Sigmoid colon (tissue), 7 donors: ENCODE results near the gene PCMT1. TPM values are rescaled to one million over a fixed set of nuclear protein-coding genes. Genes with fewer than 3 reads are reported as not detected.
A peak's percentile ranks its signal among the peaks of the same experiment; 100 is the strongest.

Experiments
- DNase-seq: peaks from one replicate; pipeline ENCODE4 v3.0.0-alpha.2; 2019
- H3K27ac ChIP-seq, 4 donors: fragments of 200-600 bp; sonication (generic); one replicate each; pipeline ENCODE4 v1.5.1; 2016 to 2019; ENCODE audit warnings: mild to moderate bottlenecking in 1 of 4
- H3K27me3 ChIP-seq, 3 donors: fragments of 200-600 bp; sonication (generic); one replicate each; pipeline ENCODE4 v1.5.1; 2019; ENCODE audit warnings: mild to moderate bottlenecking in 1 of 3
- H3K36me3 ChIP-seq, 4 donors: fragments of 200-600 bp; sonication (generic); one replicate each; pipeline ENCODE4 v1.5.1; 2016 to 2019
- H3K4me1 ChIP-seq, 4 donors: fragments of 200-600 bp; sonication (generic); one replicate each; pipeline ENCODE4 v1.5.1; 2017 to 2019
- H3K4me3 ChIP-seq, 4 donors: fragments of 200-600 bp; sonication (generic); one replicate each; pipeline ENCODE4 v1.5.1; 2017 to 2019; ENCODE audit warnings: mild to moderate bottlenecking in 2 of 4, moderate library complexity in 1 of 4
- H3K9me3 ChIP-seq, 4 donors: fragments of 200-600 bp in 3 of 4; sonication (generic) in 3 of 4; one replicate each; pipeline versions ENCODE4 v1.5.1 to v1.6.1; 2013 to 2019
- EP300 ChIP-seq, 4 donors: sonication (generic); formaldehyde crosslinking; IDR thresholded peaks; one replicate each; pipeline ENCODE4 v1.6.1; 2017; ENCODE audit warnings: antibody characterized with exemption in 4 of 4
- POLR2A ChIP-seq, 2 donors: fragments of 450-650 bp; IDR thresholded peaks; one replicate each; pipeline ENCODE4 v1.6.1; 2016; ENCODE audit warnings: antibody characterized with exemption in 2 of 2, mild to moderate bottlenecking in 2 of 2, moderate library complexity in 2 of 2
- POLR2AphosphoS5 ChIP-seq, 4 donors: sonication (generic); formaldehyde crosslinking; IDR thresholded peaks; one replicate each; pipeline ENCODE4 v1.6.1; 2017; ENCODE audit warnings: antibody characterized with exemption in 4 of 4
- WGBS, 2 donors: extraction: QIAGEN DNeasy Blood & Tissue Kit; methylation state at CpG; one replicate each; pipeline ENCODE4 v1.1.7; 2013; 5-methylcytosine and 5-hydroxymethylcytosine counted together
- intact Hi-C: fragments of 100-400 bp; cut with DNase I; formaldehyde crosslinking; loops from one replicate; pipeline ENCODE4 v1.15.1; 2023
- polyA plus RNA-seq, 3 donors: library from polyadenylated mRNA; stranded (reverse); fragments of 200-250 nt; gene quantifications; one replicate each; pipeline ENCODE4 v1.2.3, GENCODE V29; 2013
- total RNA-seq, 4 donors: library from RNA; depleted of rRNA; stranded (reverse); fragments of >200 nt; gene quantifications; one replicate each; pipeline ENCODE4 v1.1.0, GENCODE V29; 2016
- TF ChIP-seq, protein P1 (sequence below), 4 experiments: fragments of 450-650 bp in 3 of 4; fragments of 200-600 bp in 1 of 4; IDR thresholded peaks; one replicate each; pipeline ENCODE4 v1.5.1; 2016 to 2019; ENCODE audit warnings: antibody characterized with exemption in 4 of 4, mild to moderate bottlenecking in 3 of 4, moderate library complexity in 2 of 4
- donor health status: healthy with polysubstance abuse.
- donor health status: Bipolar disorder and iron deficiency.
- donor health status: healthy.

The PCMT1 gene
- total and polyA plus RNA-seq, 7 donors = 33.0 to 117 (median 74.0) TPM

DNA sequence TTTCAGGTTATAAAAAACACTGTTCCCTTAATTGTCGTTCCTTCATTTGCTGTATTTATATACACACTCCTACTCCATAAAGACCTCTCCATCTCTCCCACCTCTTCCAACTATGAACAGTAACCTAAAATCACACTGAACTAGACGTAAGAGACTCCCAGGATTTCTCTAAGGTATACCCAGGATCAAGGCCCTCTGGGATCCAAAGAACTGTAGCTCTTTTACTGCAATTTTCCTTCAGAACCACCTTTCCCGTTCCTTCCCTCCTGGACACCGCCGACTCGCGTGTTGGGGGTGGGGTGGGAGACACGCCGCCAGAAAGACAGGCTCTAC, 32.3 kb upstream of the PCMT1 start:
- intact Hi-C loops = loop anchor here (5.0 to 10.0 kb wide), 4 partner anchors 70 to 208 kb away; partner anchors contain the start of genes GINM1, KATNA1, LRP11 and RAET1G
- Histone ChIP-seq H3K36me3 (no peaks in the 10 kb centered on the region), H3K9me3 (no peaks in the 10 kb centered on the region), H3K4me3 (peak overlapping the region; percentile 61 to 99 (median 94)), H3K27ac (peak overlapping the region; percentile 97 to 100 (median 100)), H3K27me3 (no peaks in the 10 kb centered on the region), H3K4me1 (peaks cover 0 to 41% (median 24%) of the 10 kb centered on the region in 4 donors)
- 0% methylated on average over 9 of the region's 9 CpGs for WGBS, 2 donors
- DNase-seq = no peak
- TF ChIP-seq POLR2AphosphoS5 (IDR thresholded peaks at IDR 0.05) (no peak), POLR2A (IDR thresholded peaks at IDR 0.05) (no peak), EP300 (IDR thresholded peaks at IDR 0.05) (no peak)
- TF ChIP-seq, protein P1, sequence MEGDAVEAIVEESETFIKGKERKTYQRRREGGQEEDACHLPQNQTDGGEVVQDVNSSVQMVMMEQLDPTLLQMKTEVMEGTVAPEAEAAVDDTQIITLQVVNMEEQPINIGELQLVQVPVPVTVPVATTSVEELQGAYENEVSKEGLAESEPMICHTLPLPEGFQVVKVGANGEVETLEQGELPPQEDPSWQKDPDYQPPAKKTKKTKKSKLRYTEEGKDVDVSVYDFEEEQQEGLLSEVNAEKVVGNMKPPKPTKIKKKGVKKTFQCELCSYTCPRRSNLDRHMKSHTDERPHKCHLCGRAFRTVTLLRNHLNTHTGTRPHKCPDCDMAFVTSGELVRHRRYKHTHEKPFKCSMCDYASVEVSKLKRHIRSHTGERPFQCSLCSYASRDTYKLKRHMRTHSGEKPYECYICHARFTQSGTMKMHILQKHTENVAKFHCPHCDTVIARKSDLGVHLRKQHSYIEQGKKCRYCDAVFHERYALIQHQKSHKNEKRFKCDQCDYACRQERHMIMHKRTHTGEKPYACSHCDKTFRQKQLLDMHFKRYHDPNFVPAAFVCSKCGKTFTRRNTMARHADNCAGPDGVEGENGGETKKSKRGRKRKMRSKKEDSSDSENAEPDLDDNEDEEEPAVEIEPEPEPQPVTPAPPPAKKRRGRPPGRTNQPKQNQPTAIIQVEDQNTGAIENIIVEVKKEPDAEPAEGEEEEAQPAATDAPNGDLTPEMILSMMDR (IDR thresholded peaks at IDR 0.05) = no peak

DNA sequence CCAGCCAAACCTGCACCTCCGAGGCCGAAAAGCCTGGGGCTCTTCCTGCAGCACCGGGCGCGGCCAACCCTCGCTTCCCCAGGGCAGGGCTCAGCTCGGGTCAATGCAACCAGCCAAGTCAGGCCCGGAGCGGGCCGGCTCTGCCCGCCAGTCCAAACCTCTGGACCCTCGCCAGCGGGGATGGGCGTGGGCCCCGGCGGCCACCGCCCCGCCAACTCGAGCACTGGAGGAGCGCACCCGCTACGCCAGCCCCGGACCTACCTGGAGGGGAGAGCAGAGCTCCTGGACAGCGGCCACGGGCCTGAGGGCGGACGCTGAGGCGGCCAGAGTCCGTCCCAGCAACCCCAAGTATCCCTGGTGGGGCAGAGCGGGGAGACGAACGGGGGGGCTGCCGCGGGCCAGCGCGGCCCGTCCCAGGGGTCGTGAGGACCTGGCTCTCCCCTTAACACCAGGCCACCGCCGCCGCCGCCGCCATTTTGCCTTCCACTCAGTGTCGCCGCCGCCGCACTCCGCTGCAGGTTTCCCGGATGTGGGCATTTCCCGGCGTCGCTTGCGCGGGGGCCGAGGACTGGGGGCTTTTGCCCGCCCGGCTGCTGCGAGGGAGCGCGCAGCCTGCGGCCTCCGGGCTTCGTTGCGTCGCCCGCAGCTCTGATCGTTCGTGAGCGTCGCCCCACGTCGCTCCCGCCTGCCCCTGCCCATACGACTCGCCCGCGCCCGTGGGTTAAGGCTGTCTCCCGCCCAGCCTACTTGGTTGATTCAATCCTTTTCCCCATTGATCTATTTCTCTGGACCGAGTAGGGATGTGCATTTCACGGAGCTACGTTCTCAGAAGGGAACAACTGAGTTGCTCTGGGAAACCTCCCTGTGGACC, 31.7 kb upstream of the PCMT1 start, which contains the start of gene LATS1:
Gene LATS1 (minus strand): TSS at position 514 of the 871 bp plus-strand sequence. CDS start 15,975 bp downstream, outside the sequence.
- intact Hi-C loops = loop anchor here (2.0 to 10.0 kb wide), 5 partner anchors 29 to 207 kb away; partner anchors contain the start of genes GINM1, KATNA1, LRP11 and NUP43
- peaks cover 0 to 41% (median 24%) of the 10 kb centered on the region in 4 donors for H3K4me1 ChIP-seq
- TF ChIP-seq POLR2A (IDR thresholded peaks at IDR 0.05) (peak; percentile 81 to 86), POLR2AphosphoS5 (IDR thresholded peaks at IDR 0.05) (peak; percentile 61 to 92 (median 86)), EP300 (IDR thresholded peaks at IDR 0.05) (peak in 2 of 4 donors; percentile 23 to 36)
- TF ChIP-seq, protein P1 (IDR thresholded peaks at IDR 0.05) = no peak
- peak within 1 kb of the TSS; percentile 61 to 99 (median 94) for H3K4me3 ChIP-seq
- no peaks in the 10 kb centered on the region for H3K36me3 ChIP-seq
- H3K27ac ChIP-seq = peak within 1 kb of the TSS; percentile 97 to 100 (median 100)
- DNase-seq = peak; percentile 95
- no peaks in the 10 kb centered on the region for H3K9me3 ChIP-seq
- no peaks in the 10 kb centered on the region for H3K27me3 ChIP-seq
- 0 to 1% methylated on average over 82 of the region's 82 CpGs for WGBS, 2 donors

DNA sequence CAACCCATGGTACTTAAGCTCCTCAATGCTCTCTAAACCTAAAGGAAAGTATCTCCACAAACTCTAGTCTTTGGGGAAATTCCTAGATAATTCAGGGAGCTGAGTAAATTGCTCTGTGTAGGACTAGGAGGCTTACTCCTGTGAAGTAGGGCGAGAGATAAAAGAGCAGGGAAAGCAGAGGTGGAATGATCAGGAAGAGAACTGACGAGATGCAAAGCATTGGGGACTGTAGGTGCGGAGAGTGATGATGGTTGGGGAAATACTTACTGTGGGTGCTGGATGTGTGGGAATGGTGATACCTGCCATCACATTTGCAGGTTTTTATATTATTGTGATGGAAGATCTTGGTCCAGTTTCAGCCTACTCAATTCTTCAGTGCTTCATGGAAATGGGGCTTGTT, 30.0 kb upstream of the PCMT1 start:
- Histone ChIP-seq H3K27me3 (no peaks in the 10 kb centered on the region), H3K27ac (no peak overlapping the region), H3K4me3 (no peak overlapping the region), H3K9me3 (no peaks in the 10 kb centered on the region), H3K36me3 (no peaks in the 10 kb centered on the region), H3K4me1 (peaks cover 0 to 31% (median 24%) of the 10 kb centered on the region in 4 donors)
- intact Hi-C loops = loop anchor here (2.0 to 10.0 kb wide), 5 partner anchors 27 to 205 kb away; partner anchors contain the start of genes GINM1, KATNA1, LRP11 and NUP43
- no peak for DNase-seq
- TF ChIP-seq, protein P1 (IDR thresholded peaks at IDR 0.05) = no peak
- no peak for TF ChIP-seq POLR2AphosphoS5 (IDR thresholded peaks at IDR 0.05)
- TF ChIP-seq EP300 (IDR thresholded peaks at IDR 0.05) = no peak
- TF ChIP-seq POLR2A (IDR thresholded peaks at IDR 0.05) = no peak
- WGBS, 2 donors = 96 to 97% methylated on average over 3 of the region's 3 CpGs

DNA sequence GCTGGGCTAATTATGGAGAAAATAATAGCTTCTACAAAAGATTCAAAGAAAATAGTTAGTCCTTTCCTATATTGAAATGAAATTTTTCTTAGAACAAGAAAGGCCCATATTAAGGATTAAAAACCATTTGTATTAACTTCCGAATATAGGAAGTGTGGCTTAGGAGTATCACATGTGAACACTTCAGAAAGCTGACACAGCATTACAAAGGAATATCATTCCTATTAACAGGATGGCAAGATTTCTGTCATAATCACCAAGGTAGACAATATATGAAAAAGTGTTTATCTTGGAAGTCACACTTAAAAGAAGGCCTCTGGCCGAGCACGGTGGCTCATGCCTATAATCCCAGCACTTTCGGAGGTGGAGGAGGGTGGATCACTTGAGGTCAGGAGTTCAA, 26.3 kb upstream of the PCMT1 start:
- Histone ChIP-seq H3K4me3 (no peak overlapping the region), H3K9me3 (no peaks in the 10 kb centered on the region), H3K36me3 (peaks cover 0 to 35% (median 7%) of the 10 kb centered on the region in 4 donors), H3K27me3 (no peaks in the 10 kb centered on the region), H3K4me1 (peaks cover 0 to 6% (median 3%) of the 10 kb centered on the region in 4 donors), H3K27ac (no peak overlapping the region)
- intact Hi-C loops = no loop called here
- TF ChIP-seq, protein P1 (IDR thresholded peaks at IDR 0.05) = no peak
- TF ChIP-seq POLR2AphosphoS5 (IDR thresholded peaks at IDR 0.05) (no peak), EP300 (IDR thresholded peaks at IDR 0.05) (no peak), POLR2A (IDR thresholded peaks at IDR 0.05) (no peak)
- DNase-seq = no peak
- 91 to 94% methylated on average over 4 of the region's 4 CpGs for WGBS, 2 donors
